Measurements from ENCODE around the gene GRPR.

DNA sequence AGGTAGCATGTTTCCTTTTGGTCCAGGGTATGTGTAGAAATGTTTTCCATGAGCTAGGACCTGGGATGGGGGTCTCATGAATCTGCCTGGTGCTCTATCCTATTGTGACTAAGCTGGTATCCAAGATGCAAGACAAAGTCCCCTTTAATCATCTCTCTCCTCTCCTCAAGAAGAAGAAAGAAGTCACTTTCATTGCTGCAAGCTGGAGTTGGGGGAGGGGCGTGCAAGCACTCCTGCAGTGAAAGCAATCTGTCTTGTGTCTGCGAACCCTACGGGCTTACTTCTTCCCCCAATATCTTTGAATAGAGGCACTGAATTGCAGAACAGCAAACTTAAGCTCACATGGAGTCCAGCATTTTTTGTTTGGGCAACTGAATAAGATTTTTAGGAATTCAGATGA lies 27.2 kb upstream of the GRPR start:
- TF ChIP-seq, protein P1, sequence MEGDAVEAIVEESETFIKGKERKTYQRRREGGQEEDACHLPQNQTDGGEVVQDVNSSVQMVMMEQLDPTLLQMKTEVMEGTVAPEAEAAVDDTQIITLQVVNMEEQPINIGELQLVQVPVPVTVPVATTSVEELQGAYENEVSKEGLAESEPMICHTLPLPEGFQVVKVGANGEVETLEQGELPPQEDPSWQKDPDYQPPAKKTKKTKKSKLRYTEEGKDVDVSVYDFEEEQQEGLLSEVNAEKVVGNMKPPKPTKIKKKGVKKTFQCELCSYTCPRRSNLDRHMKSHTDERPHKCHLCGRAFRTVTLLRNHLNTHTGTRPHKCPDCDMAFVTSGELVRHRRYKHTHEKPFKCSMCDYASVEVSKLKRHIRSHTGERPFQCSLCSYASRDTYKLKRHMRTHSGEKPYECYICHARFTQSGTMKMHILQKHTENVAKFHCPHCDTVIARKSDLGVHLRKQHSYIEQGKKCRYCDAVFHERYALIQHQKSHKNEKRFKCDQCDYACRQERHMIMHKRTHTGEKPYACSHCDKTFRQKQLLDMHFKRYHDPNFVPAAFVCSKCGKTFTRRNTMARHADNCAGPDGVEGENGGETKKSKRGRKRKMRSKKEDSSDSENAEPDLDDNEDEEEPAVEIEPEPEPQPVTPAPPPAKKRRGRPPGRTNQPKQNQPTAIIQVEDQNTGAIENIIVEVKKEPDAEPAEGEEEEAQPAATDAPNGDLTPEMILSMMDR (optimal IDR thresholded peaks at IDR 0.05 in 1 of 3, IDR thresholded peaks at IDR 0.05 in 1 of 3, conservative IDR thresholded peaks at IDR 0.05 in 1 of 3; ENCODE audit: extremely low read depth in 1 of 3, insufficient read depth in 2 of 3, low read length in 3 of 3) = no peak
- TF ChIP-seq EZH2 (IDR thresholded peaks at IDR 0.05; ENCODE audit: low read length) = no peak
